OCI-LY1 (cell line): ENCODE data around the gene HNRNPAB.

Experiments used
- EZH2 ChIP-seq: fragments of 200-600 bp; sonication (generic), shearing (Covaris generic); IDR thresholded peaks from 2 replicates; pipeline ENCODE4 v1.8.0; 2017; ENCODE audit warnings: borderline replicate concordance, mixed run types, mild to moderate bottlenecking, antibody characterized with exemption, low read length, moderate library complexity, mixed read lengths
- TF ChIP-seq, protein P1 (sequence below): fragments of 200-600 bp; sonication (generic), shearing (Covaris generic); IDR thresholded peaks from 2 replicates; pipeline ENCODE4 v1.5.1; 2017; ENCODE audit warnings: mild to moderate bottlenecking, antibody characterized with exemption, low read length, moderate library complexity, mixed read lengths

DNA sequence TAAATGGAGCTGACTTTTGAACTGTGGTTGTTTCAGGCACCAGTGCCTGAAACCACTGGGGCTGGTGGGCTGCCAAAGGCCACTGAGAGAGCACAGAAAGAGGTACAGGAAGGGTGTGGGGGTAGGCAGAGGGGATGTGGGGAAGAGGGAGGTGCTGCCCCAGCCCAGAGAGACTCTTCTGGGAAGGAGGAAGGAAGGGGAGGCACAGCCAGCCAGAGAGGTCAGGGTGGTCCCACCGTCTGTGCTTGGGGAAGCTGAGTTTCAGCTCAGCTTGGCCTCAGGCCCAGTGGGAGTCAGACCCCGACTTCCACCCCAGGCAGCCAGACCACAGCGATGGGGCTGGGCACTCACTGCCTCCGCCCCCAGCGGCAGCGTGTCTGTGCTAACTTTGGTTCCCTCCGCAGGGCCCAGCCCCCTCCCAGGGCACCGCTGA is 36.9 kb downstream of the HNRNPAB start:
- TF ChIP-seq, protein P1, sequence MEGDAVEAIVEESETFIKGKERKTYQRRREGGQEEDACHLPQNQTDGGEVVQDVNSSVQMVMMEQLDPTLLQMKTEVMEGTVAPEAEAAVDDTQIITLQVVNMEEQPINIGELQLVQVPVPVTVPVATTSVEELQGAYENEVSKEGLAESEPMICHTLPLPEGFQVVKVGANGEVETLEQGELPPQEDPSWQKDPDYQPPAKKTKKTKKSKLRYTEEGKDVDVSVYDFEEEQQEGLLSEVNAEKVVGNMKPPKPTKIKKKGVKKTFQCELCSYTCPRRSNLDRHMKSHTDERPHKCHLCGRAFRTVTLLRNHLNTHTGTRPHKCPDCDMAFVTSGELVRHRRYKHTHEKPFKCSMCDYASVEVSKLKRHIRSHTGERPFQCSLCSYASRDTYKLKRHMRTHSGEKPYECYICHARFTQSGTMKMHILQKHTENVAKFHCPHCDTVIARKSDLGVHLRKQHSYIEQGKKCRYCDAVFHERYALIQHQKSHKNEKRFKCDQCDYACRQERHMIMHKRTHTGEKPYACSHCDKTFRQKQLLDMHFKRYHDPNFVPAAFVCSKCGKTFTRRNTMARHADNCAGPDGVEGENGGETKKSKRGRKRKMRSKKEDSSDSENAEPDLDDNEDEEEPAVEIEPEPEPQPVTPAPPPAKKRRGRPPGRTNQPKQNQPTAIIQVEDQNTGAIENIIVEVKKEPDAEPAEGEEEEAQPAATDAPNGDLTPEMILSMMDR = no peak
- TF ChIP-seq EZH2 = no peak
